Ishikawa (cell line): ENCODE measurements around the gene TLR4.

Source experiments
- CEBPB ChIP-seq: IDR thresholded peaks from 2 replicates; pipeline ENCODE4 v1.6.1; 2012
- EP300 ChIP-seq: IDR thresholded peaks from 2 replicates; pipeline ENCODE4 v1.6.1; 2012; ENCODE audit warnings: borderline replicate concordance
- FOXM1 ChIP-seq: IDR thresholded peaks from 2 replicates; pipeline ENCODE4 v1.6.1; 2012; ENCODE audit warnings: low read depth, borderline replicate concordance
- TAF1 ChIP-seq: IDR thresholded peaks from 2 replicates; pipeline ENCODE4 v1.6.1; 2012; ENCODE audit warnings: low read depth, mild to moderate bottlenecking
- TCF12 ChIP-seq: IDR thresholded peaks from 2 replicates; pipeline ENCODE4 v1.6.1; 2012; ENCODE audit warnings: low read depth
- TF ChIP-seq, protein P1 (sequence below): IDR thresholded peaks from 2 replicates; pipeline ENCODE4 v1.6.1; 2012
- TF ChIP-seq, protein P2 (sequence below): IDR thresholded peaks from 2 replicates; pipeline ENCODE4 v1.6.1; 2012
- TF ChIP-seq, protein P3 (sequence below): IDR thresholded peaks from 2 replicates; pipeline ENCODE4 v1.6.1; 2012; ENCODE audit warnings: low read depth, mild to moderate bottlenecking

DNA sequence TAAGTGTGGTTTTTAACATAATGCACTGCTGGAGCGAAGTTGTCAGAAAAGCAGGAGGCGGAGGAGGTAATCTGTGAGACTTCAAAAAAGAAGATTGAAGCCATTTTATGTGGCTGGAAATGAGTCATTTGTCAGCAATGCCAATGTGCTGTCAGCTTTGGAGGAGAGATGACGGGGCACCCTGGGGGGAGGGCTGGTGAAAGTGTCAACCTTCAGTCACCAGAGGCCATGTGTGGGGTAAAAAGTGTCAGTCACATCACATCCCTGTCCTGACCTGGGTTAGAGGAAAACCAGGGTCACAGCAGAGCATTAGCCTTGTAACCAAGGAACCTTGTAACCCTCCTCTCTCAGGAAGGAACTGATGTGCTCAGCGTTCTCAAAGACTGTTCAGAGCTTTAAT lies 59.1 kb downstream of the TLR4 start:
- TF ChIP-seq, protein P1, sequence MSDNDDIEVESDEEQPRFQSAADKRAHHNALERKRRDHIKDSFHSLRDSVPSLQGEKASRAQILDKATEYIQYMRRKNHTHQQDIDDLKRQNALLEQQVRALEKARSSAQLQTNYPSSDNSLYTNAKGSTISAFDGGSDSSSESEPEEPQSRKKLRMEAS, result no peak
- no peak for TF ChIP-seq EP300
- TF ChIP-seq, protein P2, sequence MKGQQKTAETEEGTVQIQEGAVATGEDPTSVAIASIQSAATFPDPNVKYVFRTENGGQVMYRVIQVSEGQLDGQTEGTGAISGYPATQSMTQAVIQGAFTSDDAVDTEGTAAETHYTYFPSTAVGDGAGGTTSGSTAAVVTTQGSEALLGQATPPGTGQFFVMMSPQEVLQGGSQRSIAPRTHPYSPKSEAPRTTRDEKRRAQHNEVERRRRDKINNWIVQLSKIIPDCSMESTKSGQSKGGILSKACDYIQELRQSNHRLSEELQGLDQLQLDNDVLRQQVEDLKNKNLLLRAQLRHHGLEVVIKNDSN, result no peak
- TF ChIP-seq CEBPB, result no peak
- TF ChIP-seq TCF12, result no peak
- no peak for TF ChIP-seq FOXM1
- TF ChIP-seq TAF1, result no peak
- TF ChIP-seq, protein P3, sequence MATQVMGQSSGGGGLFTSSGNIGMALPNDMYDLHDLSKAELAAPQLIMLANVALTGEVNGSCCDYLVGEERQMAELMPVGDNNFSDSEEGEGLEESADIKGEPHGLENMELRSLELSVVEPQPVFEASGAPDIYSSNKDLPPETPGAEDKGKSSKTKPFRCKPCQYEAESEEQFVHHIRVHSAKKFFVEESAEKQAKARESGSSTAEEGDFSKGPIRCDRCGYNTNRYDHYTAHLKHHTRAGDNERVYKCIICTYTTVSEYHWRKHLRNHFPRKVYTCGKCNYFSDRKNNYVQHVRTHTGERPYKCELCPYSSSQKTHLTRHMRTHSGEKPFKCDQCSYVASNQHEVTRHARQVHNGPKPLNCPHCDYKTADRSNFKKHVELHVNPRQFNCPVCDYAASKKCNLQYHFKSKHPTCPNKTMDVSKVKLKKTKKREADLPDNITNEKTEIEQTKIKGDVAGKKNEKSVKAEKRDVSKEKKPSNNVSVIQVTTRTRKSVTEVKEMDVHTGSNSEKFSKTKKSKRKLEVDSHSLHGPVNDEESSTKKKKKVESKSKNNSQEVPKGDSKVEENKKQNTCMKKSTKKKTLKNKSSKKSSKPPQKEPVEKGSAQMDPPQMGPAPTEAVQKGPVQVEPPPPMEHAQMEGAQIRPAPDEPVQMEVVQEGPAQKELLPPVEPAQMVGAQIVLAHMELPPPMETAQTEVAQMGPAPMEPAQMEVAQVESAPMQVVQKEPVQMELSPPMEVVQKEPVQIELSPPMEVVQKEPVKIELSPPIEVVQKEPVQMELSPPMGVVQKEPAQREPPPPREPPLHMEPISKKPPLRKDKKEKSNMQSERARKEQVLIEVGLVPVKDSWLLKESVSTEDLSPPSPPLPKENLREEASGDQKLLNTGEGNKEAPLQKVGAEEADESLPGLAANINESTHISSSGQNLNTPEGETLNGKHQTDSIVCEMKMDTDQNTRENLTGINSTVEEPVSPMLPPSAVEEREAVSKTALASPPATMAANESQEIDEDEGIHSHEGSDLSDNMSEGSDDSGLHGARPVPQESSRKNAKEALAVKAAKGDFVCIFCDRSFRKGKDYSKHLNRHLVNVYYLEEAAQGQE, result no peak
